CD4-positive, alpha-beta T cell treated with Interleukin-17A for 1 hour (primary cell): ENCODE data around the gene TYROBP.
A peak's percentile ranks its signal among the peaks of the same experiment; 100 is the strongest.
"Not testable (repeated sequence)": the region's sequence is repeated elsewhere in the genome, so short reads cannot be mapped to it uniquely, and the experiment has no call there.

Experiments
- DNase-seq: peaks from one replicate; pipeline ENCODE4 v3.0.0-alpha.2; 2020

TYROBP gene

DNA sequence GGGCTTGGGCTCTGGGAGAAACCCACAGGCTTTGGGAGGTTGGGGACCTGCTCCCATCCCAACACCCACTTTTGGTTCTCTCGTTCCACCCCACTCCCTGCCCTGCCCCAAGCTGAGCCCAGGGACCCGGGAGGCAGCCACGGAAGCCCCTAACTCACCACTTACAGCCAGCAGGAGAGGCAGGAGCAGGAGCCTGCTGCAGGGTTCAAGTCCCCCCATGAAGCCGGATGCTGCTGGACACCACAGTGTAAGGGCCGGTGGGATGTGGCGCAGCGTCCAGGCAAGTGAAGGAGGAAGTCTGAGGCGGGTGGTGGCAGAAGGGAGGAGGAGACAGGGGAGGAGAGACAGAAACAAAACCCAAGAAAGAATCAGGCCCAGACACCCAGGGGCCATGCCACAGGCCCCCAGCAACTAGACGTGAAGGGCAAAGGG, at the start of gene TYROBP:
TSS of gene TYROBP (minus strand) at position 286 of the 432 bp plus-strand sequence. CDS start at position 219, 67 bp downstream.
- DNase-seq = peak; percentile 3

DNA sequence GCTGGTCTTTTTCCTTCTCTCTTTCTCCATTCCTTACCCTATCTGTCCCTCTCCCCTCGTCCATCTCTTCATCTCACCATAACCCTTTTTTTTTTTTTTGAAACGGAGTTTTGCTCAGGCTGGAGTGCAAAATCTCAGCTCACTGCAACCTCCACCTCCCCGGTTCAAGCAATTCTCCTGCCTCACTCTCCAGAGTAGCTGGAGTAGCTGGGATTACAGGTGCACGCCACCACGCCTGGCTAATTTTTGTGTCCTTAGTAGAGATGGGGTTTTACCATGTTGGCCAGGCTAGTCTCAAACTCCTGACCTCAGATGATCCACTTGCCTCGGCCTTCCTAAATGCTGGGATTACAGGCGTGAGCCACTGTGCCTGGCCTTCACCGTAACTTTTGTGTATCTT, 49.3 kb upstream of the TYROBP start:
- not testable (repeated sequence) for DNase-seq

DNA sequence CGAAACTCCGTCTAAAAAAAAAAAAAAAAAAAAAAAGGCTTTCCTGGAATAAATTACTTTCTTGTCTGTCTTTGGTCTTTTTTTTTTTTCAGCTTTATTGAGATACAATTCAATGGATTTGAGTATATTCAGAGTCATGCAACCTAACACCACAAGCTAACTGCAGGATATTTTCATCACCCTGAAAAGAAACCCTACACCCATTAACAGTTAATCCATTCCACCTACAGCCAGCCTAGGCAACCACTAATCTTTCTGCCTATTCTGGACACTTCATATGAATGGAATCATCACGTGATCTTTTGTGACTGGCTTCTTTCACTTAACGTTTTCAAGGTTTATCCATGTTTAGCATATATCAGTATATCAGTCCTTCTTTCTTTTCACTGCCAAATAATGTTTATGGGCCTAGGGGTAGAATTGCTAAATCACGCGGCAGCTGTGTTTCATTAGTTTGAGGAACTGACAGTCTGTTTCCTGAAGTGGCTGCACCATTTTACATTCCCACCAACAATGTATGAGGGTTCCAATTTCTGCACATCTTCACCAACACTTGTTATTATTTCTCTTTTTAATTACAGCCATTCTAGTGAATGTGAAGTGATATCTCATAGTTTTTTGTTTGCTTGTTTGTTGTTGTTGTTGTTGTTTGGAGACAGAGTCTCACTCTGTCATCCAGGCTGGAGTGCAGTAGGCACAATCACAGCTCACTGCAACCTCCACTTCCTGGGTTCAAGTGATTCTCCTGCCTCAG, 48.0 kb upstream of the TYROBP start:
- DNase-seq = no peak

DNA sequence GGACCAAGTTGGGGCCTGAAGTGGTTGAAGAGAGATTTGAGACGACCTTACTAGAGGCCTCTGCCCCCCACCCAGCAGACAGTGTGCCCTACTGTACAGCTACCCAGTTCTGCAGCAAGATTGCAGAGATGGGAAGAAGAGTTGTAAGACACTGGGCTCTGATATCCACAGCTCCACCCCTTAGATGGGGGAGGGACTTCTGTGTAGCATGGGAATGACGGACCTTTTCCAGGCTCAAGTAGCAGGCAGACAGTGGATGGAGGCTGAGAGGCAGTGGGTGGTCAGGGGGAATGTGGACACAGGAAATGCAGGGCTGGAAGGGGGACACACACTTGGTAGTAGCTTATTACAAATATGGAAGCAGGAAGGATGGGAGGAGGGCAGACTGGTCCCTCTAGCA, 41.0 kb upstream of the TYROBP start:
- no peak for DNase-seq

DNA sequence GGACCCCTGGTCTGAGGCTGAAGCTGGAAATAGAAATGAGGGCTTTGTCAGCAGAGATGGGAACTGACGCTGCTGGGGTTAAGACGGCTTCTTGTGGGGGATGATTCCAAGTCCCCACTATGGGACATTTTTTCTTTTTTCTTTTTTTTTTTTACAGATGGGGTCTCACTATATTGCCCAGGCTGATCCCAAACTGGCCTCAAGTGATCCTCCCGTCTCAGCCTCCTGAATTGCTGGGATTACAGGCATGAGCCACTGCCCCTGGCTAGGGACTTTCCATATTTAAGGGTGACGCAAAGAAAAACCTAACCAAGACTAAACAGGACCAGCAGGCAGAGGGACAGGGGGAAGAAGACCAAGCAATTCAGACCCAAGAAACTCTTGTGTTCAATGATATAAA, 38.1 kb upstream of the TYROBP start:
- DNase-seq = no peak

DNA sequence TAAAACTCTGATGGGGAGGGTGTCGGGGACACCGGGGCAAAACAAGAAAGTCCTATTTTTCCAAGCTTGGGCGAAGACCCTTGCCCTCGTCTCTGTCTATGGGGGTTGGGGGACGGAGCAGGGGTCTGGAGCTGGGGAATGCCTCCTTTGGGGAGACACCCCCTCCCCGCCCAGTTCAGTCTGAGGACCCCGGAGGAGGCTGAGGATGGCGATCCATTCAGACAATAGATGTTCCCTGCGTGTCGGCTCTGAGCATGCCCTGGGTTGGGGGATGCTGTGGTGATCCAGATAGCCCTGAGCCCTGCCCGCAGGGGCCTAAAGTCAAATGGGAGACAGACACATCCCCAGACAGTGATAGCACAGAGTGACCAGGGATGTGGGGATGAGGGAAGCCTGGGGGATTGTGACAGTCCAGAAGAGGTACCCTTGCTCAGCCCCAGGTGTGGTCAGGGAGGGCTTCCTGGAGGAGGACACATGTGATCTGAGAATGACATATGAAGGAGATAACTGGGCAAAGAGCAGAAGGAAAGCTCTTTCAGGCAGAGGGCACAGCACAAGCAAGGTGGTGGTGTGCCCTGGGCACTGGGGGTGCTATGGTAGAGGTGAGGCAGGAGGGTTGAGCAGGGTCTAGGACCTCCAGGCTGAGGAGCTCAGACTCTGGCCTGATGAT, 37.2 kb upstream of the TYROBP start:
- DNase-seq = no peak

DNA sequence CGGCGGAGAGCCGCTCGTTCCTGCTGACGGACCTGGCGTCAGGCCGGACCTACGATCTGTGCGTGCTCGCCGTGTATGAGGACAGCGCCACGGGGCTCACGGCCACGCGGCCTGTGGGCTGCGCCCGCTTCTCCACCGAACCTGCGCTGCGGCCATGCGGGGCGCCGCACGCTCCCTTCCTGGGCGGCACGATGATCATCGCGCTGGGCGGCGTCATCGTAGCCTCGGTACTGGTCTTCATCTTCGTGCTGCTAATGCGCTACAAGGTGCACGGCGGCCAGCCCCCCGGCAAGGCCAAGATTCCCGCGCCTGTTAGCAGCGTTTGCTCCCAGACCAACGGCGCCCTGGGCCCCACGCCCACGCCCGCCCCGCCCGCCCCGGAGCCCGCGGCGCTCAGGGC, 36.5 kb upstream of the TYROBP start:
- no peak for DNase-seq

DNA sequence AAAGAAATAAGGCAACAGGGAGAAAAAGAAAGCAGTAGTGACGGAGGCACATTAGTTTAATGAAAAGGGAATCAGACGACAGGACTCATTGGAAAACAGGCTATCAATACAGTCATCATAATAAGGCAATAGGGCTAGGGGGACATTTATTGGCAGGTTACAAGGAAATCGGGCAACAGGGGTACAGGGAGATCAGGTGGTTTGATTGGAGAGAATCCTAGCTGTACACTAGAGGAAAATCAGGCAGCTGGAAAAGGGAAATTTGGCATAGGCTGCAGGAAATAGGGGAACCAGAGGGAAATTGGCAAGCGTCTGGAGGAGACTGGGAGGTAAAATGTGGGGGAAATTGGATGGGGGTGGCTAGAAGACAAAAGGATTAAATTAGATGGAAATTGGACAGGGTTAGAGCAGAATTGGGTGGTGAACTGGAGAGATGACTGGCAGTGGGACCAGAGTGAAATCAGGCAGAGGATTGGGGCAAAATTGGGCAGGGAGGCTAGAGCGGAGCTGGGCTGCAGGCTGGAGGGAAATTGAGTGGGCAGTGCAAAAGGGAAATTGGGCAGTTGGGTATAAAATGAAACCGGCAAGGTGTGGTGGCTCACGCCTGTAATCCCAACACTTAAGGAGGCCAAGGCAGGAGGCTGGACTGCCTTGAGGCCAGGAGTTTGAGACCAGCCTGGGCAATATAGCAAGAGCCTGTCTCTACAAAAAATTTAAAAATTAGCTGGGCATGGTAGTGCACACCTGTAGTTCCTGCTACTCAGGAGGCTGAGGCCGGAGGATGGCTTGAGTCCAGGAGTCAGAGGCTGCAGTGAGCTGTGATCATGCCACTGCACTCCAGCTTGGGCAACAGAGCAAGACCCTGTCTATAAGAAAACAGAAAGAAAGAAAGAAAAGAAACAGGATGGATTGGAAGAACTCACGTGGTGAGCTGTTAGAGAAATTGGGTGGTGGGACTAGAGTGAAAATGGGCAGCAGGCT, 35.5 kb upstream of the TYROBP start:
- no peak for DNase-seq

DNA sequence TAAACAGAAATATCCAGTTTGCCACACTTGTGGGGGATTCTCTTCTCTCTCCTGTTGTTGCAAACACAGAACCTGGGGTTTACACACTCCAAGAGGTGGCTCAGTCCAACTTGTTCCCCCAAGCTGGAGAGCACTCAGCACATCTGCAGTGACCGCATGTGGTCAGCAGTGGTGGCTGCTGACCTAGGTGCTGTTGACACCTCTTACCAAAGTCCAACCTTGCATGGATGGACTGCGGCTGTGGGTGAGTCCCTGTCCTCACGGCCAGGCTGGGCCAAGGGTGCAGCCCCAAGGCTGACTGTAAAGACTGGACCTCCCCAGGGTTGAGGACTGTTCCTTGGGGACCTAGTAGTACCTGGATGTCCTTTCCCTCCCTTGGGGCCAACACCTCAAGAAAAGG, 34.1 kb upstream of the TYROBP start:
- no peak for DNase-seq

DNA sequence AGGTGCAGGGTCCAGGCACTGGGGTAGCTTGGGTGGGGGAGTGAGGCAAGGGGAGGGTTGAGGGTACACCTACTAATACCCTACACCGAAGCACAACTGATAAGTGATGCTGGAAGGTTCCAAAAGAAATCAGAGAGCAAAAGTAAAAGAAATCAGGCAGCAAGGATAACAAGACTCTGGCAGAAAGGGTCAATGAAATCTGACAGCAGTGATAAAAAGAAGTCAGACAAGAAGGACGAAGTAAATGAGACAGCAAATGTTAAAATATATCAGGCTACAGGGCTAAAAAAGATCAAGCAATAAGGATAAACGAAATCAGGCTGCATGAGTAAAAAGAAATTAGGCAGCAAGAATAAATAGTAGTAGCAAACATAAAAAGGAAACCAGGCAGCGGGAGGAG, 32.7 kb upstream of the TYROBP start:
- DNase-seq = no peak

DNA sequence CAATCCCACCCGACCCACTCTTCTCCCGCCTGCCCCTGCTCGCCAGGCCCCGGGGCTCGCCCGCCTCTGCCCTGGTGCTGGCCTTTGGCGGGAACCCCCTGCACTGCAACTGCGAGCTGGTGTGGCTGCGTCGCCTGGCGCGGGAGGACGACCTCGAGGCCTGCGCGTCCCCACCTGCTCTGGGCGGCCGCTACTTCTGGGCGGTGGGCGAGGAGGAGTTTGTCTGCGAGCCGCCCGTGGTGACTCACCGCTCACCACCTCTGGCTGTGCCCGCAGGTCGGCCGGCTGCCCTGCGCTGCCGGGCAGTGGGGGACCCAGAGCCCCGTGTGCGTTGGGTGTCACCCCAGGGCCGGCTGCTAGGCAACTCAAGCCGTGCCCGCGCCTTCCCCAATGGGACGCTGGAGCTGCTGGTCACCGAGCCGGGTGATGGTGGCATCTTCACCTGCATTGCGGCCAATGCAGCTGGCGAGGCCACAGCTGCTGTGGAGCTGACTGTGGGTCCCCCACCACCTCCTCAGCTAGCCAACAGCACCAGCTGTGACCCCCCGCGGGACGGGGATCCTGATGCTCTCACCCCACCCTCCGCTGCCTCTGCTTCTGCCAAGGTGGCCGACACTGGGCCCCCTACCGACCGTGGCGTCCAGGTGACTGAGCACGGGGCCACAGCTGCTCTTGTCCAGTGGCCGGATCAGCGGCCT, 32.1 kb upstream of the TYROBP start:
- no peak for DNase-seq

DNA sequence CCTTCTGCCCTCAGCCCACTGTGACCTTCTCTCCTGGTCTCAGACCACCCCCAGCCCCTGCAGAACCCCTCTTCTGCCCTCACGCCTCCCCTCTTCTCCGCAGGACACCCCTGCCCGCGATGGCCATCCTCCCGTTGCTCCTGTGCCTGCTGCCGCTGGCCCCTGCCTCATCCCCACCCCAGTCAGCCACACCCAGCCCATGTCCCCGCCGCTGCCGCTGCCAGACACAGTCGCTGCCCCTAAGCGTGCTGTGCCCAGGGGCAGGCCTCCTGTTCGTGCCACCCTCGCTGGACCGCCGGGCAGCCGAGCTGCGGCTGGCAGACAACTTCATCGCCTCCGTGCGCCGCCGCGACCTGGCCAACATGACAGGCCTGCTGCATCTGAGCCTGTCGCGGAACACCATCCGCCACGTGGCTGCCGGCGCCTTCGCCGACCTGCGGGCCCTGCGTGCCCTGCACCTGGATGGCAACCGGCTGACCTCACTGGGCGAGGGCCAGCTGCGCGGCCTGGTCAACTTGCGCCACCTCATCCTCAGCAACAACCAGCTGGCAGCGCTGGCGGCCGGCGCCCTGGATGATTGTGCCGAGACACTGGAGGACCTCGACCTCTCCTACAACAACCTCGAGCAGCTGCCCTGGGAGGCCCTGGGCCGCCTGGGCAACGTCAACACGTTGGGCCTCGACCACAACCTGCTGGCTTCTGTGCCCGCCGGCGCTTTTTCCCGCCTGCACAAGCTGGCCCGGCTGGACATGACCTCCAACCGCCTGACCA, 31.4 kb upstream of the TYROBP start:
- DNase-seq = no peak

DNA sequence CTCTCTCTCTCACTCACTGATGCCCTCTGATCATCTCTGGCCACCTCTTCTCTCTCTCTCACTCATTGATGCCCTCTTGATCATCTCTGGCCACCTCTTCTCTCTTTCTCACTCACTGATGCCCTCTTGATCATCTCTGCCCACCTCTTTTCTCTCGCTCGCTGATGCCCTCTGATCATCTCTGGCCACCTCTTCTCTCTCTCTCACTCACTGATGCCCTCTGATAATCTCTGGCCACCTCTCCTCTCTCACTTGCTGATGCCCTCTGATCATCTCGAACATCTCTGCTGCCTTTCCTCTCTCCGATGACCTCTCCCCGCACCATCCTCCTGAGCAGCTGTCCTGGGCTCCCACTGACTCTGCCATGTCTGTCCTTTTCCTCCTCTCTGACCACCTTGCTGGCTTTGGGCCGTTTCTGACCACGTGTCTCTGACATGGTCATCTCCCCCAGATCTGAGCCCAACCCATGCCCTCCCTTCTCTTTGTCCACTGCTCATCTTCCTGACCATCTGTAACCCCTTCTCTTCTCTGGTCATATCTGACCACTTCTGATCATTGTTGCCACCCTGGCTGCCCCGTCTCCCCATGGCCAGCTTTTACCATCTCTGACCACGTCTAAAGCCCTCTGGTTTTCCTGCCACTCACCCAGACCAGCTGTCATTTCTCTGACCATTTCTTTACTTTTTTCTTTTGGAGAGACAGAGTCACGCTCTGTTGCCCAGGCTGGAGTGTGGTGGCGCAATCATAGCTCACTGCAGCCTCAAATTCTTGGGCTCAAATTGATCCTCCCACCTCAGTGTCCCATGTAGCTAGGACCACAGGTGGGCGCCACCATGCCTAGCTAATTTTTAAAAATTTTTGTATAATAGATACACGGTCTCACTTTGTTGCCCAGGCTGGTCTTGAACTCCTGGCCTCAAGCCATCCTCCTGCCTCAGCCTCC, 30.5 kb upstream of the TYROBP start:
- DNase-seq = no peak

DNA sequence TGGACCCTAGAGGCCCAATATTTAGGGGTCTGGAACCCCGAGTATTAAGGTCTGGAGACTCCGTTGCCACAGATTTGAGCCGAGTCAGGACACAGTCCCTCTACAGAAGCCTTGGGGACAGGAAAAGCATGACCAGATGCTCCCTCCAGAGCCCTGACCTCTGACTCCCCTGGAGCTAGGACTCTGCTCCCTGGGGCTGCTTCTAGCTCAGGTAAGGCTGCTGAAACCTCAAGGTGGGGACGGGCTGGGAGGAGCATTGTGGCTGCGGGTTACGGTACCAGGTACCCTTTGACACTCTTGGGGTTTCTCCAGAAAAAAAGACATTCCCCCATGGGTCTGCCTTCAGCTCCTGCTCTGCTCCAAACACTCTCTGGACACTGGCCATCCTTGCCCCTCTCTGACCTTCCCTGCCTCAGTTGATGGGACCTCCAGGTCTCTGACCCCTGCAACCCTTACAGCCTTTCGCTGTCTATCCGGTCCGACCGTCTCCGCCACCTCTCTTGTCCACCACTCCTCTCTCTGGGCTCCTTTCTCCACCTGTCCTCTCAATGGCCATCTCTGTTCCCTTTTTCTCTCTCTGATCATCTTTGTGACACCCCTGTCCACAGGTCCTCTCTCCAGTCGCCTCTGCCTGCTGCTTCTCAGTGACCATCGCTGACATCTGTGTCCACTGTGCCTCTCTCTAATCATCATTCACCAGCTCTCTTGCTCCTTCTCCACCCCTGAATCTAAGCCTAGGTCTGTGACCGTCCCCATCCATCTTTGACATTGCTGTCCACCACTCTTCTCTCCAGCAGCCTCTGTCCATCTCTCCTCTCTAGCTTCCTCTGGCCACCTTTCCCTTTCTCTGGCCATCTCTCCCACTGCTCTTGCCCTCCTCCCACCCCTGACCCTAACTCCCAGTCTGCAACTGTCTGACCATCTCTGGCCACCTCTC, 29.5 kb upstream of the TYROBP start:
- DNase-seq = no peak

DNA sequence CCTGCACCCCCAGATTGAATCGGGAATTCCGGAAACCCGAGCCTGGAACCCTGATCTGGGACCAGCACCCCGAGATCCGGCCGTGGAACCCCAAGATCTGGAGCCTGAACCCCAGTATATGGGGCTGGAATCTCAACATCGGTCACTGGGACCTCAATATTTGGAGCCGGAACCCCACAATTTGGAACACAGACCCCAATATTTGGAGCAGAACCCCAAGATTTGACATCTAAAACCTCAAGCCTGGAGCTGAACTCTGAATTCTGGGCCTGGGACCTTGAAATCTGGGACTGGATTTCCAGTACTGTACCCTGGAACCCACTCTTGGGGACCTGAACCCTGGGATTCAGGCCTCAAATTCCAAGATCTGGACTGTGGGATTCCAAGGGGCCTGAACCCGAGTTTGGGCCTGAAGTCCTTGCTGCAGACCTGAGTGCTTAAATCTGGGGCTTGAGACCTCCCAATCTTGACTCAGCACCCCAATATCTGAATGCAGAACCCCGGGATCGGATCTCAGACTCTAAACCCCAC, 28.7 kb upstream of the TYROBP start:
- DNase-seq = no peak

DNA sequence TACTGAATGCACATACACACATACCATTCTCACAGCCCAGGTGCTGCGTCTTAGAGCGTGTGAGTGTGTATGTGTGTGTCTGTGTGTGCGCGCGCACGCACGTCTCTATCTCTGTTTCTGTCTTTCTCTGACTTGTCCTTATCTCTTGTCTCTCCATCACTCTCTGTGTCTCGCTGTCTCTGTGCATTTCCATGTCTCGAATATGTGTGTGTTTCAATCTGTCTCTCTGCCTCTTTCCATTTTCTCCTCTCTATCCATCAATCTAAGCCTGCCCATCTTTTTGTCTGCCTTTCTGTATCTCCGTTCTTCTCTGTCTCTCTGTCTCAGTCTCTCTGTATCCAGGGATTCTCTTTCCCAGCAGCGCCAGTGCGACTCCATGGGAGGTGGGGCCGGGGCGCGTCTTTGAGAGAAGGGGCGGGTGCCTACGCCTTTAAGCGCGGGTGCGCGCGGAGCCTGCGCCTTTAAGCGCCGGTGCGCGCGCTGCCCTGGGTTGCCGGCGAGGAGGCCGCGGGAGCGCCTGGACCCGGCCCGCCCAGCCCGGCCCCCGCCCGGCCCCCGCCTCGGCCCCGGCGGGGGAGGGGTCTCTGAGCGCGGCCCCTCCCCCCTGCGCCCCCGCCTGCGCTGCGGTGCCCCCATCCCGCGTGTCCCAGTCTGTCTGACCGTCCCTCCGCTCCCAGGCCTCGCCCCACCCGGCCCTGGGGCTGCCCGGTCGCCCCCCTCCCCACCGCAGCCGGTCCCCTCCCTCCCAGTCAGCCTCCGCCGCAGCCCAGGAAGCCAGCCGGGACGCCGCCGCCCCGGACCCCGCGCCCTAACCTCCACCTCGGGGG, 28.0 kb upstream of the TYROBP start, which contains the start of gene LRFN3:
TSS of gene LRFN3 (plus strand) at position 464 of the 827 bp plus-strand sequence. CDS start 3,052 bp downstream, outside the sequence.
- peak; percentile 54 for DNase-seq

DNA sequence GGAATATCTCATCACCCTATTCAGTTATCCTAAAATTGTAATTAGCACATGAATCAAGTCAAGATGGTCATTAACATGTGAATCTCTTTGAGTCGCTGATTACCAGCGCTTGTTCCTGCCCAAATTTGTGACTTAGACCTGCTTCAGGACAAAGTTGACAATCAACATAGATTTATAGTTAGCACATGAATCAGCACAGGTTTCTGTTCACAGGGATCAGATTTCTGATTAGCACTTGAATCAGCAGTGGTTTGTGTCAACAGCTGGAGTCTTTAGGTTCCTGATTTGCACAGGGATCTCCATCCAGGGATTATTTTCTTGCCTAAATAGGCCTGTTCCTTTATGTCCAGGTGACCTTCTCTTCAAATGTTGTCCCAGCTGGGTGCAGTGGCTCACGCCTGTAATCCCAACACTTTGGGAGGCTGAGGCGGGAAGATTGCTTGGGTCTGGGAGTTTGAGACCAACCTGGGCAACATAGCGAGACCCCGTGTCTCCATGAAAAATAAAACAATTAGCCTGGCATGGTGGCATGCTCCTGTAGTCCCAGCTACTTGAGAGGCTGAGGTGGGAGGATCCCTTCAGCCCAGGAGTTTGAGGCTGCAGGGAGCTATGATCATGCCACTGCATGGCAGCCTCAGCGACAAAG, 24.3 kb upstream of the TYROBP start:
- DNase-seq = no peak

DNA sequence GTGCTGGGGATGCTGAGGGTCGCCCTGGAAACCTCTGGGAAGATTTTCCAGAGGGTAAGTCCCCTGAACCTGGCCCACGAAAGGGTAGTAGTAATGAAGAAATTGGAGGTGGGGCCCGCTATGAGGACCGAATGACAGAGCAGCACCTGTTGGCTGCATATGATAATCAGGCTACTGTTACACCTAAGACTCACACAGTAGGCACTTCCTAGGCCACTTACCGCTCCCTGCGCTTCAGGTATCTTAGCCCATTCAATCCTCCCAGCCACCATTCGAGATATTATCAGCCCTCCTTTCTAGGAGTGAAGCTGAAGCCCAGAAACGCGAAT, 23.7 kb upstream of the TYROBP start:
- no peak for DNase-seq
